Measurements from ENCODE around the gene ZNF516. TPM values are rescaled to one million over a fixed set of nuclear protein-coding genes. Genes with fewer than 3 reads are reported as not detected.

Gene ZNF516
- polyA plus RNA-seq, 3 donors = 5.0 to 41.9 (median 8.6) TPM

DNA sequence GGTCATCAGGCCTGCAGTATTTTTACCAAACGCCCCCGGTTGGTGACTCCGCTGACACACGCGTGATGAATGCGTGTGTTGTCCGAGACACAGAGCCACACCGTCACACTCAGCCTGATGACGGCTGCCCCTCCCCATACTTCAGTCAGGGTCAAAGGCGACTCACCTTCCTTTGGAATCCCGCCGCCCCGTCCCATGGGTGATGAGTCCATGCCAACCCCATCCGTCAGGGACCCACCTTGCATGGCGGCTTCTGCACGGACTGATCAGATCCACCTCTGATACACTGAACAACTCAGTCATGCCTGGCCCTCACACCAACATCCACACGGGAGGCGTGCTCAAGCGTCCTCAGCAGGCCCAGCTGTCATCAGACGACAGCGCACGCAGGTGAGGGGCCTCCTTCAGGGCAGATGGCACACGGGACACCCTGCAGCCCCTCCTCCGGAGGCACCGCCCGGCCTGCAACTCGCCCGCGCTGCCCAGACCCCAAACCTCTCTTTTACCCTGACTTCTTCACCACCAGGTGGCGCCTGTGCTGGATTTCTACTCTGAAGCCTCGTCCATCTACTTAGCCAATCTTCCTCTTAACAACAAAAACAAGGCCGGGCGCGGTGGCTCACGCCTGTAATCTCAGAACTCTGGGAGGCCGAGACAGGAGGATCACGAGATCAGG is 89.2 kb downstream of the ZNF516 start:
- Mint-ChIP-seq H3K4me3 (no peak overlapping the region), H3K27me3 (ENCODE audit: low read depth in 3 of 3) (peaks cover 0 to 4% (median 2%) of the 10 kb centered on the region in 3 donors), H3K9me3 (peaks cover 0 to 2% (median 0%) of the 10 kb centered on the region in 7 donors), H3K27ac (peak overlapping the region; percentile 12 to 78 (median 63)), H3K4me1 (peaks cover 82% of the 10 kb centered on the region), H3K36me3 (peaks cover 30 to 59% of the 10 kb centered on the region in 2 donors)
- H3K4me2 ChIP-seq (replicated peaks; ENCODE audit: extremely low read depth, low read length, poor library complexity, severe bottlenecking) = no peak overlapping the region
- no peak overlapping the region for H3K4me3 ChIP-seq (replicated peaks in 1 of 3; ENCODE audit: low read depth in 2 of 3, low read length in 3 of 3)
- peaks cover 100% of the 10 kb centered on the region for H3K79me2 ChIP-seq (ENCODE audit: insufficient read depth, low read length)
- H3K36me3 ChIP-seq (replicated peaks in 1 of 2; ENCODE audit: control insufficient read depth in 1 of 2, insufficient read depth in 2 of 2, low read length in 2 of 2) = peaks cover 10 to 64% of the 10 kb centered on the region in 2 donors
- no peaks in the 10 kb centered on the region for H3K27me3 ChIP-seq (ENCODE audit: control insufficient read depth in 2 of 2, insufficient read depth in 2 of 2, low read length in 2 of 2)
- peaks cover 100% of the 10 kb centered on the region for H4K20me1 ChIP-seq (ENCODE audit: insufficient read depth, low read length)
- no peak overlapping the region for H2AFZ ChIP-seq (ENCODE audit: insufficient read depth, low read depth, low read length, poor library complexity, severe bottlenecking)
- H3K9ac ChIP-seq (ENCODE audit: insufficient read depth, low read length, poor library complexity, severe bottlenecking) = no peak overlapping the region
- 85% methylated on average over 33 of the region's 37 CpGs for WGBS (ENCODE audit: insufficient coverage)
- H3K4me1 ChIP-seq (ENCODE audit: control insufficient read depth in 1 of 2, insufficient read depth in 2 of 2, low read length in 2 of 2) = peaks cover 46 to 57% of the 10 kb centered on the region in 2 donors
- H3K27ac ChIP-seq (ENCODE audit: low read depth in 1 of 2, low read length in 2 of 2) = peak overlapping the region in 1 of 2 donors; percentile 16
- TF ChIP-seq, protein P1, sequence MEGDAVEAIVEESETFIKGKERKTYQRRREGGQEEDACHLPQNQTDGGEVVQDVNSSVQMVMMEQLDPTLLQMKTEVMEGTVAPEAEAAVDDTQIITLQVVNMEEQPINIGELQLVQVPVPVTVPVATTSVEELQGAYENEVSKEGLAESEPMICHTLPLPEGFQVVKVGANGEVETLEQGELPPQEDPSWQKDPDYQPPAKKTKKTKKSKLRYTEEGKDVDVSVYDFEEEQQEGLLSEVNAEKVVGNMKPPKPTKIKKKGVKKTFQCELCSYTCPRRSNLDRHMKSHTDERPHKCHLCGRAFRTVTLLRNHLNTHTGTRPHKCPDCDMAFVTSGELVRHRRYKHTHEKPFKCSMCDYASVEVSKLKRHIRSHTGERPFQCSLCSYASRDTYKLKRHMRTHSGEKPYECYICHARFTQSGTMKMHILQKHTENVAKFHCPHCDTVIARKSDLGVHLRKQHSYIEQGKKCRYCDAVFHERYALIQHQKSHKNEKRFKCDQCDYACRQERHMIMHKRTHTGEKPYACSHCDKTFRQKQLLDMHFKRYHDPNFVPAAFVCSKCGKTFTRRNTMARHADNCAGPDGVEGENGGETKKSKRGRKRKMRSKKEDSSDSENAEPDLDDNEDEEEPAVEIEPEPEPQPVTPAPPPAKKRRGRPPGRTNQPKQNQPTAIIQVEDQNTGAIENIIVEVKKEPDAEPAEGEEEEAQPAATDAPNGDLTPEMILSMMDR (IDR thresholded peaks at IDR 0.05) = peak; percentile 69
- intact Hi-C loops (cut with micrococcal nuclease) = no loop called here
- DNase-seq = peak in 1 of 3 donors; percentile 34
- H3K9me3 ChIP-seq (replicated peaks in 1 of 2; ENCODE audit: control insufficient read depth in 1 of 2, insufficient read depth in 1 of 2, low read length in 2 of 2) = no peaks in the 10 kb centered on the region

DNA sequence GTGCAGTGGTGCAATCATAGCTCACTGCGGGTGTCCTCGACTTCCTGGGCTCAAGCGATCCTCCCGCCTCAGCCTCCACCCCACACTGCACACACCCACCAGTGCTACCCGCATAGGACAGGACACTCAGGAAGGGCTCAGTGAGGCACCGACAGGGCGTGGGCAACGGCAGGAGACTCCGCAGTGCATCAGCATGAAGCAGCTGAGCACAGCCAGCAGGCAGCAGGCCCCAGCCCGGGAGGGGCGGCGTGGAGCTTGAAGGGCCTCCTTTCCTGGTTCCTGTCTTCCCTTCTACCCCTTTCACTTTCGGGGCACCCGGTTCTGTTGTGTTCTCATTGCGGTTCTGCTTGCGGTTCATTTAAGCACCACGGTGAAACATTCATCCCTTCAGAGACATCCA is 89.8 kb downstream of the ZNF516 start:
- Histone ChIP-seq H3K9ac (ENCODE audit: insufficient read depth, low read length, poor library complexity, severe bottlenecking) (no peak overlapping the region), H4K20me1 (ENCODE audit: insufficient read depth, low read length) (peaks cover 100% of the 10 kb centered on the region), H3K36me3 (replicated peaks in 1 of 2; ENCODE audit: control insufficient read depth in 1 of 2, insufficient read depth in 2 of 2, low read length in 2 of 2) (peaks cover 10 to 64% of the 10 kb centered on the region in 2 donors), H3K27me3 (ENCODE audit: control insufficient read depth in 2 of 2, insufficient read depth in 2 of 2, low read length in 2 of 2) (no peaks in the 10 kb centered on the region), H3K4me1 (ENCODE audit: control insufficient read depth in 1 of 2, insufficient read depth in 2 of 2, low read length in 2 of 2) (peaks cover 41 to 51% of the 10 kb centered on the region in 2 donors), H3K27ac (ENCODE audit: low read depth in 1 of 2, low read length in 2 of 2) (peak overlapping the region in 1 of 2 donors; percentile 16), H2AFZ (ENCODE audit: insufficient read depth, low read depth, low read length, poor library complexity, severe bottlenecking) (no peak overlapping the region), H3K4me3 (replicated peaks in 1 of 3; ENCODE audit: low read depth in 2 of 3, low read length in 3 of 3) (no peak overlapping the region), H3K9me3 (replicated peaks in 1 of 2; ENCODE audit: control insufficient read depth in 1 of 2, insufficient read depth in 1 of 2, low read length in 2 of 2) (no peaks in the 10 kb centered on the region), H3K79me2 (ENCODE audit: insufficient read depth, low read length) (peaks cover 100% of the 10 kb centered on the region), H3K4me2 (replicated peaks; ENCODE audit: extremely low read depth, low read length, poor library complexity, severe bottlenecking) (no peak overlapping the region)
- peaks cover 0 to 2% (median 0%) of the 10 kb centered on the region in 7 donors for H3K9me3 Mint-ChIP-seq
- TF ChIP-seq, protein P1 (IDR thresholded peaks at IDR 0.05) = no peak
- no peak overlapping the region for H3K4me3 Mint-ChIP-seq
- intact Hi-C loops (cut with micrococcal nuclease) = no loop called here
- peaks cover 30 to 59% of the 10 kb centered on the region in 2 donors for H3K36me3 Mint-ChIP-seq
- DNase-seq = no peak
- peaks cover 0 to 3% (median 2%) of the 10 kb centered on the region in 3 donors for H3K27me3 Mint-ChIP-seq (ENCODE audit: low read depth in 3 of 3)
- peaks cover 76% of the 10 kb centered on the region for H3K4me1 Mint-ChIP-seq
- 84% methylated on average over 17 of the region's 17 CpGs for WGBS (ENCODE audit: insufficient coverage)
- H3K27ac Mint-ChIP-seq = peak overlapping the region in 6 of 7 donors; percentile 12 to 75 (median 52)
